ENCODE measurements around the gene C16orf92. TPM values are rescaled to one million over a fixed set of nuclear protein-coding genes. Genes with fewer than 3 reads are reported as not detected.

C16orf92 gene
- total and polyA plus RNA-seq, 2 of the 13 experiments (the other 11 are each of a cell fraction or from before 2014, with no cell fraction given): not detected

GRCh38 chr16:29995911-29996765 lies 26.9 kb upstream of the C16orf92 start, which contains the start of gene INO80E (continued):
- TF ChIP-seq THRA (CRISPR knock-in tag; IDR thresholded peaks at IDR 0.05; ENCODE audit: borderline replicate concordance) (peak; percentile 68; the same call in 1 of the 2 replicates), MIER3 (CRISPR knock-in tag; IDR thresholded peaks at IDR 0.05; ENCODE audit: borderline replicate concordance) (peak; percentile 94; the same call in 1 of the 2 replicates), YEATS4 (CRISPR knock-in tag; IDR thresholded peaks at IDR 0.05; ENCODE audit: borderline replicate concordance) (peak; percentile 97), SALL2 (CRISPR knock-in tag; IDR thresholded peaks at IDR 0.05) (peak; percentile 95), HNRNPK (IDR thresholded peaks at IDR 0.05; ENCODE audit: low read depth, low read length, poor library complexity, severe bottlenecking) (no peak), SKI (IDR thresholded peaks at IDR 0.05; ENCODE audit: partially characterized antibody) (peak; percentile 52), TBP (CRISPR knock-in tag; IDR thresholded peaks at IDR 0.05) (peak; percentile 96; the same call in 1 of the 2 replicates), HOXA5 (CRISPR knock-in tag; IDR thresholded peaks at IDR 0.05) (peak; percentile 92; the same call in 1 of the 2 replicates), XBP1 (CRISPR knock-in tag; IDR thresholded peaks at IDR 0.05) (no peak; the same call in 1 of the 2 replicates), CBX5 (CRISPR knock-in tag; IDR thresholded peaks at IDR 0.05; ENCODE audit: borderline replicate concordance) (no peak; the same call in 1 of the 2 replicates), TFDP1 (CRISPR knock-in tag; IDR thresholded peaks at IDR 0.05; ENCODE audit: borderline replicate concordance) (peak; percentile 59), ATF2 (CRISPR knock-in tag; IDR thresholded peaks at IDR 0.05) (peak; percentile 80), KDM5A (IDR thresholded peaks at IDR 0.05; ENCODE audit: borderline replicate concordance, low read length) (peak; percentile 88), POLR2G (IDR thresholded peaks at IDR 0.05; ENCODE audit: low read depth, low read length) (peak; percentile 95), ZNF878 (CRISPR knock-in tag; IDR thresholded peaks at IDR 0.05) (no peak), HCFC1 (IDR thresholded peaks at IDR 0.05; ENCODE audit: low read depth, low read length) (peak; percentile 94), ZNF75D (CRISPR knock-in tag; IDR thresholded peaks at IDR 0.05; ENCODE audit: borderline replicate concordance) (peak; percentile 8; the same call in 1 of the 2 replicates), FOSL2 (CRISPR knock-in tag; IDR thresholded peaks at IDR 0.05) (peak; percentile 83), MAFG (CRISPR knock-in tag; IDR thresholded peaks at IDR 0.05) (no peak), ZNF766 (CRISPR knock-in tag; IDR thresholded peaks at IDR 0.05; ENCODE audit: borderline replicate concordance) (0 out of 2 replicates have a peak, but pooled peaks have one; percentile 68), SMARCC2 (IDR thresholded peaks at IDR 0.05) (no peak), IKZF4 (CRISPR knock-in tag; IDR thresholded peaks at IDR 0.05; ENCODE audit: borderline replicate concordance, low read depth, not compliant biosample characterization) (peak; percentile 71), TP53 (CRISPR knock-in tag; conservative IDR thresholded peaks at IDR 0.05) (peak; percentile 16; the same call in 1 of the 2 replicates), RFX5 (IDR thresholded peaks at IDR 0.05; ENCODE audit: low read depth, low read length) (no peak; the same call in 1 of the 2 replicates), PRMT3 (CRISPR knock-in tag; IDR thresholded peaks at IDR 0.05; ENCODE audit: borderline replicate concordance, low read depth) (0 out of 2 replicates have a peak, but pooled peaks have one; percentile 20), FOXJ3 (CRISPR knock-in tag; IDR thresholded peaks at IDR 0.05; ENCODE audit: borderline replicate concordance) (peak; percentile 73; the same call in 1 of the 2 replicates)
